ENCODE results near the gene SH3BP4. TPM values are rescaled to one million over a fixed set of nuclear protein-coding genes. Genes with fewer than 3 reads are reported as not detected.

Gene SH3BP4
- polyA plus RNA-seq, 2 of the 4 experiments (the other 2 are of a cell fraction): 22.6 to 35.7 TPM

DNA sequence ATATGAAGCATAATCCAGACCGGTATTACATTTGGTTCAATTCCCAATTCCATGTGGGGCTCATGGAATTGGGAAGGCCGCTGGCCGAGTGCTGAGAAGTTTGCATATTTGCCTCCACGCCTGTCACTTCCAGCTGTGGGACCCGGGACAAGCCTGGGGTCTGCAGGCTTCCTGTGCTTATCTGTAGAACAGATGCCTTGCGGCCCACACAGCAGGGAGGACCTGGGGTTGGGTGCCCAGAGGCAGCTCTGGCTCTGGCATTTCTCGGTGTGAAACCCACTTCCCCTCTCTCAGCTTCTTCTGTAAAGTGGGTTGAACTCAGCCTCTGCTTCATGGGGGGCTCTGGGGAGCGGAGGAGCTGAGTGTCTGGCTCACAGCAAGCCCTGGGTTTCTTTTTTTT lies 97.9 kb downstream of the SH3BP4 start:
- peaks cover 14% of the 10 kb centered on the region for H3K4me1 ChIP-seq
- H3K9me3 ChIP-seq: no peaks in the 10 kb centered on the region
- H3K4me3 ChIP-seq: no peak overlapping the region
- peak overlapping the region in 1 of 2 experiments; percentile 11; a peak in 2 of 6 replicates for H3K27ac ChIP-seq
- ChIA-PET CTCF (interaction anchor here (1.6 kb wide), 1 partner anchor 57 kb away, joined by 4 read pairs; no protein-coding TSS in a partner anchor), POLR2A (no interaction called here)
- ATAC-seq (no peak), FAIRE-seq (no peak), DNase-seq (ENCODE audit: low read depth in 1 of 2, low spot score in 1 of 2) (no peak)
- TF ChIP-seq, protein P1, sequence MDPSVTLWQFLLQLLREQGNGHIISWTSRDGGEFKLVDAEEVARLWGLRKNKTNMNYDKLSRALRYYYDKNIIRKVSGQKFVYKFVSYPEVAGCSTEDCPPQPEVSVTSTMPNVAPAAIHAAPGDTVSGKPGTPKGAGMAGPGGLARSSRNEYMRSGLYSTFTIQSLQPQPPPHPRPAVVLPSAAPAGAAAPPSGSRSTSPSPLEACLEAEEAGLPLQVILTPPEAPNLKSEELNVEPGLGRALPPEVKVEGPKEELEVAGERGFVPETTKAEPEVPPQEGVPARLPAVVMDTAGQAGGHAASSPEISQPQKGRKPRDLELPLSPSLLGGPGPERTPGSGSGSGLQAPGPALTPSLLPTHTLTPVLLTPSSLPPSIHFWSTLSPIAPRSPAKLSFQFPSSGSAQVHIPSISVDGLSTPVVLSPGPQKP (IDR thresholded peaks at IDR 0.05; ENCODE audit: low read depth, low read length): no peak
- TF ChIP-seq RARB (CRISPR knock-in tag; IDR thresholded peaks at IDR 0.05) (no peak), CBX2 (IDR thresholded peaks at IDR 0.05; ENCODE audit: borderline replicate concordance, low read depth) (no peak), EP300 (IDR thresholded peaks at IDR 0.05) (no peak), EHF (CRISPR knock-in tag; IDR thresholded peaks at IDR 0.05) (no peak), CBX8 (IDR thresholded peaks at IDR 0.05) (no peak), BHLHE40 (IDR thresholded peaks at IDR 0.05; ENCODE audit: low read depth, low read length) (no peak), KDM5A (IDR thresholded peaks at IDR 0.05) (no peak), ESRRA (IDR thresholded peaks at IDR 0.05; ENCODE audit: borderline replicate concordance, low read length) (no peak), ZFP36 (IDR thresholded peaks at IDR 0.05; ENCODE audit: borderline replicate concordance, partially characterized antibody) (no peak), PHF8 (IDR thresholded peaks at IDR 0.05; ENCODE audit: borderline replicate concordance, low read depth) (no peak), SREBF2 (IDR thresholded peaks at IDR 0.05) (no peak), NR3C1 (IDR thresholded peaks at IDR 0.05) (no peak)
- TF ChIP-seq, protein P2, sequence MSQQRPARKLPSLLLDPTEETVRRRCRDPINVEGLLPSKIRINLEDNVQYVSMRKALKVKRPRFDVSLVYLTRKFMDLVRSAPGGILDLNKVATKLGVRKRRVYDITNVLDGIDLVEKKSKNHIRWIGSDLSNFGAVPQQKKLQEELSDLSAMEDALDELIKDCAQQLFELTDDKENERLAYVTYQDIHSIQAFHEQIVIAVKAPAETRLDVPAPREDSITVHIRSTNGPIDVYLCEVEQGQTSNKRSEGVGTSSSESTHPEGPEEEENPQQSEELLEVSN (IDR thresholded peaks at IDR 0.05; ENCODE audit: borderline replicate concordance, low read depth): no peak
- TF ChIP-seq, protein P3, sequence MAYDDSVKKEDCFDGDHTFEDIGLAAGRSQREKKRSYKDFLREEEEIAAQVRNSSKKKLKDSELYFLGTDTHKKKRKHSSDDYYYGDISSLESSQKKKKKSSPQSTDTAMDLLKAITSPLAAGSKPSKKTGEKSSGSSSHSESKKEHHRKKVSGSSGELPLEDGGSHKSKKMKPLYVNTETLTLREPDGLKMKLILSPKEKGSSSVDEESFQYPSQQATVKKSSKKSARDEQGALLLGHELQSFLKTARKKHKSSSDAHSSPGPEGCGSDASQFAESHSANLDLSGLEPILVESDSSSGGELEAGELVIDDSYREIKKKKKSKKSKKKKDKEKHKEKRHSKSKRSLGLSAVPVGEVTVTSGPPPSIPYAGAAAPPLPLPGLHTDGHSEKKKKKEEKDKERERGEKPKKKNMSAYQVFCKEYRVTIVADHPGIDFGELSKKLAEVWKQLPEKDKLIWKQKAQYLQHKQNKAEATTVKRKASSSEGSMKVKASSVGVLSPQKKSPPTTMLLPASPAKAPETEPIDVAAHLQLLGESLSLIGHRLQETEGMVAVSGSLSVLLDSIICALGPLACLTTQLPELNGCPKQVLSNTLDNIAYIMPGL (CRISPR knock-in tag; IDR thresholded peaks at IDR 0.05; ENCODE audit: borderline replicate concordance): no peak
- TF ChIP-seq, protein P4, sequence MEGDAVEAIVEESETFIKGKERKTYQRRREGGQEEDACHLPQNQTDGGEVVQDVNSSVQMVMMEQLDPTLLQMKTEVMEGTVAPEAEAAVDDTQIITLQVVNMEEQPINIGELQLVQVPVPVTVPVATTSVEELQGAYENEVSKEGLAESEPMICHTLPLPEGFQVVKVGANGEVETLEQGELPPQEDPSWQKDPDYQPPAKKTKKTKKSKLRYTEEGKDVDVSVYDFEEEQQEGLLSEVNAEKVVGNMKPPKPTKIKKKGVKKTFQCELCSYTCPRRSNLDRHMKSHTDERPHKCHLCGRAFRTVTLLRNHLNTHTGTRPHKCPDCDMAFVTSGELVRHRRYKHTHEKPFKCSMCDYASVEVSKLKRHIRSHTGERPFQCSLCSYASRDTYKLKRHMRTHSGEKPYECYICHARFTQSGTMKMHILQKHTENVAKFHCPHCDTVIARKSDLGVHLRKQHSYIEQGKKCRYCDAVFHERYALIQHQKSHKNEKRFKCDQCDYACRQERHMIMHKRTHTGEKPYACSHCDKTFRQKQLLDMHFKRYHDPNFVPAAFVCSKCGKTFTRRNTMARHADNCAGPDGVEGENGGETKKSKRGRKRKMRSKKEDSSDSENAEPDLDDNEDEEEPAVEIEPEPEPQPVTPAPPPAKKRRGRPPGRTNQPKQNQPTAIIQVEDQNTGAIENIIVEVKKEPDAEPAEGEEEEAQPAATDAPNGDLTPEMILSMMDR (IDR thresholded peaks at IDR 0.05): no peak
- TF ChIP-seq, protein P5, sequence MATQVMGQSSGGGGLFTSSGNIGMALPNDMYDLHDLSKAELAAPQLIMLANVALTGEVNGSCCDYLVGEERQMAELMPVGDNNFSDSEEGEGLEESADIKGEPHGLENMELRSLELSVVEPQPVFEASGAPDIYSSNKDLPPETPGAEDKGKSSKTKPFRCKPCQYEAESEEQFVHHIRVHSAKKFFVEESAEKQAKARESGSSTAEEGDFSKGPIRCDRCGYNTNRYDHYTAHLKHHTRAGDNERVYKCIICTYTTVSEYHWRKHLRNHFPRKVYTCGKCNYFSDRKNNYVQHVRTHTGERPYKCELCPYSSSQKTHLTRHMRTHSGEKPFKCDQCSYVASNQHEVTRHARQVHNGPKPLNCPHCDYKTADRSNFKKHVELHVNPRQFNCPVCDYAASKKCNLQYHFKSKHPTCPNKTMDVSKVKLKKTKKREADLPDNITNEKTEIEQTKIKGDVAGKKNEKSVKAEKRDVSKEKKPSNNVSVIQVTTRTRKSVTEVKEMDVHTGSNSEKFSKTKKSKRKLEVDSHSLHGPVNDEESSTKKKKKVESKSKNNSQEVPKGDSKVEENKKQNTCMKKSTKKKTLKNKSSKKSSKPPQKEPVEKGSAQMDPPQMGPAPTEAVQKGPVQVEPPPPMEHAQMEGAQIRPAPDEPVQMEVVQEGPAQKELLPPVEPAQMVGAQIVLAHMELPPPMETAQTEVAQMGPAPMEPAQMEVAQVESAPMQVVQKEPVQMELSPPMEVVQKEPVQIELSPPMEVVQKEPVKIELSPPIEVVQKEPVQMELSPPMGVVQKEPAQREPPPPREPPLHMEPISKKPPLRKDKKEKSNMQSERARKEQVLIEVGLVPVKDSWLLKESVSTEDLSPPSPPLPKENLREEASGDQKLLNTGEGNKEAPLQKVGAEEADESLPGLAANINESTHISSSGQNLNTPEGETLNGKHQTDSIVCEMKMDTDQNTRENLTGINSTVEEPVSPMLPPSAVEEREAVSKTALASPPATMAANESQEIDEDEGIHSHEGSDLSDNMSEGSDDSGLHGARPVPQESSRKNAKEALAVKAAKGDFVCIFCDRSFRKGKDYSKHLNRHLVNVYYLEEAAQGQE (IDR thresholded peaks at IDR 0.05): no peak
- no peak overlapping the region for H3K4me2 ChIP-seq
- WGBS (ENCODE audit: missing lambda C conversion rate): 92% methylated on average over 8 of the region's 8 CpGs

DNA sequence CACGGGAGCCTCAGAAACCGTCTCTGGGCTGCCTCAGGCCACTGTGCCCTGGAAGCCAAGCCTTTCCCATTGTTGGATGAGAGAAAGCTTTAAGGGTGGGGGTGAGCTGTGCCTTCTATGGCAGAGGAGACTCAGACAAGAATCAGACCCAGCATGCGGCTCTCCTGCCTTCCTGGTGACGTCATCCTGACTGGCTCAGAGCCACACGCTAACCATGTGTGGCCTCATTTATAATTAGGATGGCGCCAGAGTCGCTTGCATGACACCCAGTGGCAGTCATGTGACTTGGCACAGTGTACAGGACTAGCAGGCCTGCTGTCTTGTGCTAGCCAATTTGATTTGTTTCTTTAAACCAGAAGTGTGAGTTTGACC lies 99.1 kb downstream of the SH3BP4 start:
- FAIRE-seq (no peak), ATAC-seq (peak; percentile 22 to 25; a peak in 3 of 6 replicates), DNase-seq (ENCODE audit: low read depth in 1 of 2, low spot score in 1 of 2) (peak in 1 of 2 experiments; percentile 42)
- no peak overlapping the region for H3K4me3 ChIP-seq
- TF ChIP-seq MAFK (IDR thresholded peaks at IDR 0.05; ENCODE audit: partially characterized antibody) (no peak), RARB (CRISPR knock-in tag; IDR thresholded peaks at IDR 0.05) (no peak), SREBF2 (IDR thresholded peaks at IDR 0.05) (no peak), FOSB (CRISPR knock-in tag; IDR thresholded peaks at IDR 0.05) (no peak), EP300 (IDR thresholded peaks at IDR 0.05) (no peak), RAD21 (conservative IDR thresholded peaks at IDR 0.05 in 1 of 2, IDR thresholded peaks at IDR 0.05 in 1 of 2) (peak in 1 of 2 experiments; percentile 18; a peak in 1 of 5 replicates), JUN (IDR thresholded peaks at IDR 0.05) (no peak)
- TF ChIP-seq, protein P1 (IDR thresholded peaks at IDR 0.05; ENCODE audit: low read depth, low read length): no peak
- H3K4me1 ChIP-seq: peaks cover 14% of the 10 kb centered on the region
- CTCF ChIA-PET: interaction anchor here (1.3 to 1.6 kb wide), 3 partner anchors 20 to 496 kb away, joined by 3 to 4 read pairs (median 3); no protein-coding TSS in a partner anchor
- H3K4me2 ChIP-seq: no peak overlapping the region
- 81% methylated on average over 6 of the region's 7 CpGs for WGBS (ENCODE audit: missing lambda C conversion rate)
- H3K27ac ChIP-seq: peak overlapping the region in 1 of 2 experiments; percentile 63; a peak in 3 of 6 replicates
- no peaks in the 10 kb centered on the region for H3K9me3 ChIP-seq
- POLR2A ChIA-PET: no interaction called here

Data from A549 (cell line).